T-helper 22 cell (primary cell): Measurements from ENCODE around the gene HMG20B.
"Not testable (repeated sequence)": the region's sequence is repeated elsewhere in the genome, so short reads cannot be mapped to it uniquely, and the experiment has no call there.

Experiments used
- DNase-seq: peaks from one replicate; pipeline ENCODE4 v3.0.0-alpha.2; 2020; ENCODE audit warnings: low read depth

HMG20B gene

GRCh38 chr19:3572855-3573161 is at the start of gene HMG20B:
Gene HMG20B, plus strand, starts transcription at chr19:3572944. Its CDS starts 366 bp downstream, at chr19:3573310.
- no peak for DNase-seq

GRCh38 chr19:3523361-3524077 is 49.2 kb upstream of the HMG20B start:
- no peak for DNase-seq

DNA sequence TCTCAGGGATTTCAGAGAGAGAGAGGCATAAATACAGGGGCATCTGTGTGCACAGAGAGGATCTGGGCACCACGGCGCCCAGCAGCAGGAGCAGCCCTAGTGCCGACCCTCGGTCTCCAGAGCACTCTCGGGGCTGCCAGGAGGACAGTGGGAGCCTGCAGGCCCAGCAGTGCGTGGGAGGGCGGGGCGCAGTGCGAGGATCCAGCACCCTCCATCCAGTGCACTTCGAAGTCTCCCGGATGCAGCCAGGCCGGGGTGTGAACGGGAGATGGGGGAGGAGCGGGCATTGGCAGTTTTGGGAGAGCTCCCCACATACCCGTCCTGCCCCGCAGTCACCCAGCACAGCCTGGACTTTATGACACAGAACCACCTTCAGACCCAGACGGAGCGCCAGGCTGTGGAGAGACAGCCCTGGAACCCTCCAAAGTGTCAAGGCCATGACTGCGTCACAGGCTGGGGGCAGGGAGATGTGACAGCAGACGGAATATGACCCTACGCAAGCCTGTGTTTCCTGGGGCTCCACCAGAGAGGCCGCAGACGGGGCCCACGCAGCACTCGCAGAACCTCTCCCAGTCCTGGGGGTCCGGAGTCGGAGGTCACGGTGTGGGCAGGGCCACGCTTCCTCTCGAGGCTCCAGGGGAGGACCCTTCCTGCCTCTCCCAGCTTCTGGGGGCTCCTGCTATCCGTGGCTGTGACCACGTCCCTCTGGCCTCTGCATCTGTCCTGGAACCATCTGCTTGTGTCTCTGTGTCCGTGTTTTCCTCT is 48.5 kb upstream of the HMG20B start:
- no peak for DNase-seq

DNA sequence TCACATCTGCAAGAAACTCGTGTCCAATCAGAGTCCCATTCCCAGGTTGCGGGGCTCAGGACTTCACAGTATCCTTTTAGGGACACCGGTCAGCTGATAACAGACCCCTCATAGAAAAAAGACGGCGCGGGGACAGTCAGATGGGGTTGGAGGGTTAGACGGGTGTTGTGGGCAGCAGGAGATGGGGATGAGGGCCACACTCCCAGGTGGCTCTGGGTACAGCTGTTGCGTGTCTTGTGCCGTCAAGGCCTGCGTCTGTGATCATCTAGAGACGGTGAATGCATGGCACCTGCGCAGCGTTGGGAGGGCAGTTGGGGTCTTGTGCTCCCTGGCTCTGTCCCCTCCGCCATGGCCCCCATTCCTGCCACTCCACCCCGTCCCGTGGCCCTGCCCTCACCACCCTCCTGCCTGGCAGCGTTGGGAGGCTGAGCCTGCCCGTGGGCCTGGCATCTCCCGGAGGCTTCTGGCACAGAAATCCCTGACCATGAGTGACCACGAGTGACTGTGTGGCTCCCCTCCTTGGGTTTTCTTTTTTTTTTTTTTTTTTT is 47.8 kb upstream of the HMG20B start:
- no peak for DNase-seq

DNA sequence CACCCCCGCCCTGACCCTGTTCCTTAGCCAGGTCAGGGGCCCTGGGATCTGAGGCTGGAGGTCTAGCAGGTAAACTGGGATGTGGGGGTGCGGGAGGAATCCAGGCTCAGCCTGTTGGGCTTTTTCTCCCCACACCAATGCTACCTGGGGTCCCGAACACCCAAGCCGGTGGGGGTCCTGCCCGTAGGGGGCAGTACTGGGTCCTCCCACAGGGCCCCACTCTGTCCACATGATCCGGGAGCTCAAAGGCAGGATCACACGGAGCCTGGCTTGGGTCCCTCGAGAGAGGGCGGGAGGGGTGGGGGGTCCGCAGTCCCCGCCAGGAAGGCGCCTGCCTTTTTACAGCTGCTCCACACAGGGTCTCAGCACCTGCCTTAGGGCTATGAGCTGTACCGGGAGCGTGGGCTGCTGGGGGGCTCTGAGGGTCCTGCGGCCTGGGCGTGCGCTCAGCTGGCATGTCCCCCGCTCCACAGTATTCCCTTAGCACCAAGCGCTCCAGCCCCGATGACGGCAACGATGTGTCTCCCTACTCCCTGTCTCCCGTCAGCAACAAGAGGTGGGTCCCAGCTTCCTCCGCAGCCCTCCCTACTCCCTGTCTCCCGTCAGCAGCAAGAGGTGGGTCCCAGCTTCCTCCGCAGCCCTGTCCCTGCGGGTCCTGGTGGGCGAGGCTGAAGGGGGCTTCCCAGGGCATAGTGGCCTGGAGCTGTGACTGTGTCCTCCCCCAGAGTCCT is 46.1 kb upstream of the HMG20B start:
- no peak for DNase-seq

- no peak for DNase-seq
These were observed 45.4 kb upstream of the HMG20B start for GRCh38 chr19:3527238-3527910.

GRCh38 chr19:3528080-3528479 is 44.7 kb upstream of the HMG20B start:
- no peak for DNase-seq

- no peak for DNase-seq
These were observed 44.1 kb upstream of the HMG20B start for GRCh38 chr19:3528539-3529211.

- not testable (repeated sequence) for DNase-seq
These were observed 43.4 kb upstream of the HMG20B start for GRCh38 chr19:3529299-3529698.

DNA sequence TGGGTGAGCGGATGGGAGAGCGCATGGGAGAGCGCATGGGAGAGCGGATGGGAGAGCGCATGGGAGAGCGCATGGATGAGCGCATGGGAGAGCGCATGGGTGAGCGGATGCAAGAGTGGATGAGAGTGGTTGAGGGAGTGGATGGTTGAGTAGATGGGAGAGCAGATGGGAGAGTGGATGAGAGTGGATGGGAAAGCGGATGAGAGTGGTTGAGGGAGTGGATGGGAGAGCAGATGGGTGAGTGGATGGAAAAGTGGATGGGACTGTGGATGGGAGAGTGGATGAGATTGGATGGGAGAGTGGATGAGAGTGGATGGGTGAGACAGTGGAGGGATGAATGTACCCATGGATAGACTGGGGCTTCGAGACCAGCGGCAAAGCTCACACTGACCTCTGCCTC is 42.4 kb upstream of the HMG20B start:
- no peak for DNase-seq

- no peak for DNase-seq
These were observed 41.0 kb upstream of the HMG20B start for GRCh38 chr19:3531716-3532115.

GRCh38 chr19:3532154-3532786 is 40.5 kb upstream of the HMG20B start:
- no peak for DNase-seq

- no peak for DNase-seq
These were observed 39.7 kb upstream of the HMG20B start for GRCh38 chr19:3533033-3533432.

DNA sequence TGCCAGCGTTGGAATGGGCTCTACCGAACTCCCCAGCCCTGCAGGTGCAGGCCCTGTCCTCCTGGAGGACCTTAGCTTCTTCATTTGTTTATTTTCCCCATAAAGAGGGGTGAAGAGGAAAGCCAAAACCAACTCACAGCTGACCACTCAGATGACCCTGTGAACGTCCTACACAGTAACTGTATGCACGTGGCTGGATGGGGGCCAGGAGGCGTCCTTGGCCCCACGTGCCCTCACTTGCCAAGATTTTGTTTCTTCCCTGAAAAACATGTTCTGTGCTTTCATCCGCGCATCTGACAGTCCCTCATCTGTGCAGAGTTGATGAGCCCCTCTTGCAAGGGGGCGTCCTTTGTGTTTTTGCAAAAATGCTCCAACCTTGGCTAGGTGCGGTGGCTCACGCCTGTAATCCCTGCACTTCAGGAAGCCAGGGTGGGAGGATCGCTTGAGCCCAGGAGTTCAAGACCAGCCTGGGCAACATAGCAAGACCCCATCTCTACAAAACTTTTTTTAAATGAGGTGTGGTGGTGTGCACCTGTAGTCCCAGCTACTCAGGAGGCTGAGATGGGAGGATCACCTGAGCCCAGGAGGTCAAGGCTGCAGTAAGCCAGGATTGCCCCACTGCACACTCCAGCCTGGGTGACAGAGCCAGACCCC is 39.1 kb upstream of the HMG20B start:
- no peak for DNase-seq

DNA sequence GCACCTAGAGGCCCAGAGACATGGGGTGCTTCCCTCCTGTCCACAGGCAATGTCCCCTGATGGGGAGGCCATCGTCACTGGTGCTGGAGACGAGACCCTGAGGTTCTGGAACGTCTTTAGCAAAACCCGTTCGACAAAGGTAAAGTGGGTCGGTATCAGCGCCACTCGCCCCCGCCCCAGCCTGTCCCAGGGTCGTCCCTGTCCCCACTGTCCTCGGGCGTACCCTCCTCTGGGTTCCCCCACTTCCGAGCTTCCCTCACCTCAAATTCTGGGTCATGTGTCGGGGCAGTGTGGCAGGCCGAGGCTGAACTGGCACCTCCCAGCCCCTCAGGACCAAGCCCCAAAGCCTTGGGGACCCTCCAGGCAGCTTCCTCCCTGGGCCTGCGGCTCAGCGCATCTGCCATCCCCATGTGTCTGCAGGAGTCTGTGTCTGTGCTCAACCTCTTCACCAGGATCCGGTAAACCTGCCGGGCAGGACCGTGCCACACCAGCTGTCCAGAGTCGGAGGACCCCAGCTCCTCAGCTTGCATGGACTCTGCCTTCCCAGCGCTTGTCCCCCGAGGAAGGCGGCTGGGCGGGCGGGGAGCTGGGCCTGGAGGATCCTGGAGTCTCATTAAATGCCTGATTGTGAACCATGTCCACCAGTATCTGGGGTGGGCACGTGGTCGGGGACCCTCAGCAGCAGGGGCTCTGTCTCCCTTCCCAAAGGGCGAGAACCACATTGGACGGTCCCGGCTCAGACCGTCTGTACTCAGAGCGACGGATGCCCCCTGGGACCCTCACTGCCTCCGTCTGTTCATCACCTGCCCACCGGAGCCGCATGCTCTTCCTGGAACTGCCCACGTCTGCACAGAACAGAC is 38.1 kb upstream of the HMG20B start:
- DNase-seq: no peak

DNA sequence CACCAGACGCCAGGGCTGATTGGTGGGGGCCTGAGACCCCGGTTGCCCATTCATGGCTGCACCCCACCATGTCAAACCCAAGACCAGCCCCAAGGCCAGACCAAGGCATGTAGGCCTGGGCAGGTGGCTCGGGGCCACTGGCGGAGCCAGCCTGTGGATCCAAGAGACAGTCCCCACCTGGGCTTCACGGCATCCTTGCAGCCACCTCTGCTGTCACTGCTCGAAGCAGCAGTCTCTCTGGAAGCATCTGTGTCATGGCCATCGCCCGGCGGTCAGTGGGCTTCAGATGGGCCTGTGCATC is 37.6 kb upstream of the HMG20B start:
- no peak for DNase-seq

GRCh38 chr19:3535563-3535965 is 37.2 kb upstream of the HMG20B start:
- no peak for DNase-seq

- no peak for DNase-seq
These were observed 36.8 kb upstream of the HMG20B start for GRCh38 chr19:3535981-3536380.

DNA sequence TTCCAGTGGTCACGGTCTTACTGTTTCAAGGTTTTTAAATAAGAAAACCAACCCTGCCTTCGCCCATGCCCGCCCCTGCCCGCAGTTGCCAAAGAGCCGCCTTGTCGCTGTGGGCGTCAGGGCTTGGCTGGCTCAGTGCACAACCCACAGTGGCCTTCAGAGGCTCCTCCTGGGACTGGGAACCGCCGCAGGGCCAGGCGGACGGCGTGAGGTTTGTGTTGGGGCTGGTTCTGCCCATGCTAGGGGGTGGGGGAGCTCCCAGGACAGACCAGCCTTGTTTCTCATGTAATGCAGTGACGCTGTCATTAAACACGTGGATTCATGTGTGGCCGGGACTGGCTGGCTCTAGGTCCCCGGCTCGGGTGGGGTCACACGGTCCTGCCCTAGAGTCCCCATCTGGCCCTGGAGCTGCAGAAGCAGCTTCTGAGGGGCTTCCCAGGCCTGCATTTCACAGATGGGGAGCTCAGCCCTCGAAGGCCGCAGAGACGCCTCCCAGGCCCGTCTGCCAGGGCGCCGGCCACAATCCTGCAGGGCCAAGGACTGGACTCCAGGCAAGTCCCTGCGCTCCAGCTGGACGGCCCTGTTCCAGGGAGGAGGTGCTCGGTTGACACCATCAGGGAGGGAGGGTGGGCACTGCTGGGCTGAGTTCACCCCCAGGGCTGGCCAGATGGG is 36.2 kb upstream of the HMG20B start:
- DNase-seq: no peak
